Transverse colon (tissue), 4 donors: ENCODE data around the gene SPEG. TPM values are rescaled to one million over a fixed set of nuclear protein-coding genes. Genes with fewer than 3 reads are reported as not detected.

Source experiments
- DNase-seq: peaks from one replicate; pipeline ENCODE4 v3.0.0-alpha.2; 2019
- H3K27ac ChIP-seq, 4 donors: fragments of 200-600 bp; sonication (generic); 2 replicates each; pipeline ENCODE4 v1.5.1; 2016 to 2018; ENCODE audit warnings: inconsistent platforms in 4 of 4
- H3K27me3 ChIP-seq: fragments of 200-600 bp; sonication (generic); 2 replicates; pipeline ENCODE4 v1.5.1; 2017; ENCODE audit warnings: inconsistent platforms
- H3K36me3 ChIP-seq, 4 donors: fragments of 200-600 bp; sonication (generic); 2 replicates each; pipeline ENCODE4 v1.5.1; 2017 to 2019; ENCODE audit warnings: inconsistent platforms in 4 of 4
- H3K4me1 ChIP-seq, 4 donors: fragments of 200-600 bp; sonication (generic); 2 replicates each; pipeline ENCODE4 v1.5.1; 2017 to 2020; ENCODE audit warnings: inconsistent platforms in 4 of 4
- H3K4me3 ChIP-seq, 4 donors: fragments of 200-600 bp; sonication (generic); 1 replicate in 1 of 4; 2 replicates in 3 of 4; pipeline versions ENCODE4 v1.5.1 to v1.6.1; 2017 to 2019; ENCODE audit warnings: inconsistent platforms in 4 of 4
- H3K9me3 ChIP-seq, 2 donors: fragments of 200-600 bp; sonication (generic); 2 replicates each; pipeline ENCODE4 v1.5.1; 2017 to 2019; ENCODE audit warnings: inconsistent platforms in 2 of 2
- EP300 ChIP-seq: sonication (generic); formaldehyde crosslinking; IDR thresholded peaks from one replicate; pipeline ENCODE4 v1.6.1; 2017; ENCODE audit warnings: antibody characterized with exemption, low read depth
- POLR2A ChIP-seq: fragments of 450-650 bp; IDR thresholded peaks from one replicate; pipeline ENCODE4 v1.6.1; 2016; ENCODE audit warnings: antibody characterized with exemption, mild to moderate bottlenecking, moderate library complexity
- POLR2AphosphoS5 ChIP-seq, 3 donors: sonication (generic); formaldehyde crosslinking; IDR thresholded peaks; one replicate each; pipeline ENCODE4 v1.6.1; 2016; ENCODE audit warnings: antibody characterized with exemption in 3 of 3
- WGBS, 2 donors: methylation state at CpG; one replicate each; pipeline ENCODE4 v1.1.5; 2018; ENCODE audit warnings: low coverage in 1 of 2; 5-methylcytosine and 5-hydroxymethylcytosine counted together
- in situ Hi-C, 4 donors: fragments of 200-750 bp; cut with MboI; loops; one replicate each; pipeline versions ENCODE4 v1.15.0 to v1.15.1; 2017; ENCODE audit warnings: low sequenced_read_pairs in 3 of 4, low pct_ligation_motif_present in 1 of 4, low pct_unique_long_range_greater_than_20kb in 1 of 4
- intact Hi-C: fragments of 100-400 bp; cut with DNase I; formaldehyde crosslinking; loops from one replicate; pipeline ENCODE4 v1.15.1; 2023; ENCODE audit warnings: low total_unique reads
- total RNA-seq, 4 donors: library from RNA; depleted of rRNA; stranded (reverse); fragments of >200 nt; gene quantifications; one replicate each; pipeline ENCODE4 v1.1.0, GENCODE V29; 2016
- TF ChIP-seq, protein P1 (sequence below), 5 experiments: fragments of 200-600 bp in 3 of 5; fragments of 450-650 bp in 2 of 5; sonication (generic) in 3 of 5; IDR thresholded peaks; 1 replicate in 2 of 5; 2 replicates in 3 of 5; pipeline ENCODE4 v1.5.1; 2016 to 2017; ENCODE audit warnings: antibody characterized with exemption in 5 of 5, inconsistent platforms in 3 of 5, mild to moderate bottlenecking in 2 of 5, moderate library complexity in 1 of 5

Gene SPEG
- total RNA-seq, 4 donors from 2014 or later, result 26.5 to 95.8 (median 48.5) TPM

DNA sequence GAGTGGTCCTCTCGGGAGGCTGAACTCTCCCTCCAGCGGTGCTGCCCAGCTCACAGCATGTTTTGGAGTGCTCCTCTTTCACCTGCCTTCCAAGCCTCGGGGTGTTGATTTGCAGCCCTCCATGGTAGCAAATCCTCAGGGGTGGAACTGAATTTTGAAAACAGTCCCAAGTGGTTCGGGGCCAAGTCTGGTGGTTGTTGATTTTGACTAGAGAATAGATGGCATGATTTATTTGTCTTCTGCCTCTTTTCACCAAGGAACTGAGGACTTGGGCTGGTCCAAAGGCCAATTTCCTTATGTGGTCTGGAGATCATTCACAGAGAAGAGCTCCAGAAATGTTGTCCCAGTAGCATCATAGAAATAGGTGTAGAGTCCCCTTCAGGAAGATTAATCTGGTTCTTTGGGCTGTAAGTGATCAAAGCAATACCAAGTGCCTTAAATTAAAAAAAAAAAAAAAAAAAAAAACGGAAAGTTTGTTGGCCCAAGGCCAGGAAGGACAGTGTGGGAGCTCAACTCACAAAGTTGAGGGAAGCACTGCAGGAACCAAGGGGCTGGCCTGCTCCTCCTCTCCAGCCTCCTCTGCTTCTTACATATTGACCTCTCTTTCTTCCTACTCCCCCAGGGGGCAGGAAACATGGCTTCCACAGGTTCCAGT lies 18.9 kb upstream of the SPEG start:
- TF ChIP-seq EP300 (no peak), POLR2AphosphoS5 (IDR thresholded peaks at IDR 0.05) (peak in 1 of 3 donors; percentile 26)
- Histone ChIP-seq H3K36me3 (no peaks in the 10 kb centered on the region), H3K9me3 (peaks cover 0 to 3% of the 10 kb centered on the region in 2 donors), H3K4me1 (peaks cover 6 to 15% (median 10%) of the 10 kb centered on the region in 4 donors), H3K27ac (peak overlapping the region; percentile 86 to 96 (median 89)), H3K27me3 (peaks cover 37% of the 10 kb centered on the region), H3K4me3 (no peak overlapping the region)
- no peak for DNase-seq
- intact Hi-C loops (no loop called here), in situ Hi-C loops (no loop called here)
- WGBS, 2 donors, result 14 to 56% methylated on average over 1 to 5 of the region's 5 CpGs

DNA sequence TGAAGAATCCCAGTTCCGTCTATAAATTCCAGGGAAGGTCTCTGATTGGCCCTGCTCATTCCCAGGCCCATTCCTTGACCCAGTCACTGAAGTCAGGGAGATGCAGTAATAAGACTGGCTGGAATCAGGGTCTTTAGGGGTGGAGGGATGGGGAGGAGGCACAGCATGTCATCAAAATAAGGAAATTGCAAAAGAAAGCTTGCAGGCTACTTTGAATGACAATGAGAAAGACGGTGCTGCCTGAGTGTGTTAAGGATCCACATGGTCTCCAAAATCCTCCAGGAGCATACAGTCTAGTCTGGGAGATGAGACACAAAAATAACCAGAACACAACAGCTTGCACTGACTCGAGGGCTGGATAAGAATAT lies 18.4 kb upstream of the SPEG start:
- in situ Hi-C loops, result no loop called here
- H3K27me3 ChIP-seq, result peaks cover 36% of the 10 kb centered on the region
- intact Hi-C loops, result no loop called here
- TF ChIP-seq, protein P1, sequence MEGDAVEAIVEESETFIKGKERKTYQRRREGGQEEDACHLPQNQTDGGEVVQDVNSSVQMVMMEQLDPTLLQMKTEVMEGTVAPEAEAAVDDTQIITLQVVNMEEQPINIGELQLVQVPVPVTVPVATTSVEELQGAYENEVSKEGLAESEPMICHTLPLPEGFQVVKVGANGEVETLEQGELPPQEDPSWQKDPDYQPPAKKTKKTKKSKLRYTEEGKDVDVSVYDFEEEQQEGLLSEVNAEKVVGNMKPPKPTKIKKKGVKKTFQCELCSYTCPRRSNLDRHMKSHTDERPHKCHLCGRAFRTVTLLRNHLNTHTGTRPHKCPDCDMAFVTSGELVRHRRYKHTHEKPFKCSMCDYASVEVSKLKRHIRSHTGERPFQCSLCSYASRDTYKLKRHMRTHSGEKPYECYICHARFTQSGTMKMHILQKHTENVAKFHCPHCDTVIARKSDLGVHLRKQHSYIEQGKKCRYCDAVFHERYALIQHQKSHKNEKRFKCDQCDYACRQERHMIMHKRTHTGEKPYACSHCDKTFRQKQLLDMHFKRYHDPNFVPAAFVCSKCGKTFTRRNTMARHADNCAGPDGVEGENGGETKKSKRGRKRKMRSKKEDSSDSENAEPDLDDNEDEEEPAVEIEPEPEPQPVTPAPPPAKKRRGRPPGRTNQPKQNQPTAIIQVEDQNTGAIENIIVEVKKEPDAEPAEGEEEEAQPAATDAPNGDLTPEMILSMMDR (IDR thresholded peaks at IDR 0.05), result no peak
- TF ChIP-seq POLR2AphosphoS5 (IDR thresholded peaks at IDR 0.05) (no peak), EP300 (no peak), POLR2A (no peak)
- no peak overlapping the region for H3K4me3 ChIP-seq
- no peaks in the 10 kb centered on the region for H3K36me3 ChIP-seq
- H3K27ac ChIP-seq, result peak overlapping the region; percentile 86 to 96 (median 89)
- WGBS, 2 donors, result 50 to 54% methylated on average over 1 to 3 of the region's 3 CpGs
- H3K4me1 ChIP-seq, result peaks cover 6 to 15% (median 10%) of the 10 kb centered on the region in 4 donors
- H3K9me3 ChIP-seq, result peaks cover 0 to 3% of the 10 kb centered on the region in 2 donors
- no peak for DNase-seq

DNA sequence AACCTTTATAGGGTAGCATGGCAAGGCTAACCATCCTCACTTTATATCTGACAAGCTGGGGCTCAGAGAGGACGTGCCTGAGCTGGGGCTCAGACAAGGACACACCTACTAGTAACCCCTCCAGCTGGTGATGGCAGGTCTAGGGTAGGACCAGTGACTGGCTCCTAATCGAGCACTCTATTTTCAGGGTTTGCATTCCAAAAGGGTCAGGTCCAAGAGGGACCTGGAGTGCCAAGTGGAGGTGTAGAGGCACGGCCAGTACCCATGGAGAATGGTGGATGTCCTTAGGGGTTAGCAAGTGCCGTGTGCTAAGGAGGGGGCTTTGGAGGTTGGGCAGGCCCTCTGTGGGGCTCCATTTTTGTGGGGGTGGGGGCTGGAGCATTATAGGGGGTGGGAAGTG lies 17.7 kb upstream of the SPEG start:
- no peak overlapping the region for H3K4me3 ChIP-seq
- peaks cover 6 to 15% (median 10%) of the 10 kb centered on the region in 4 donors for H3K4me1 ChIP-seq
- peak overlapping the region; percentile 86 to 96 (median 89) for H3K27ac ChIP-seq
- intact Hi-C loops, result no loop called here
- WGBS, 2 donors, result 79% methylated on average over 4 of the region's 4 CpGs; no CpG with 5 or more reads in 1 of the 2 donors
- no peak for DNase-seq
- H3K27me3 ChIP-seq, result peaks cover 29% of the 10 kb centered on the region
- no peaks in the 10 kb centered on the region for H3K36me3 ChIP-seq
- H3K9me3 ChIP-seq, result peaks cover 0 to 3% of the 10 kb centered on the region in 2 donors
- in situ Hi-C loops, result no loop called here
- TF ChIP-seq EP300, result no peak
- no peak for TF ChIP-seq POLR2AphosphoS5 (IDR thresholded peaks at IDR 0.05)
- TF ChIP-seq, protein P1 (IDR thresholded peaks at IDR 0.05), result no peak
- no peak for TF ChIP-seq POLR2A

DNA sequence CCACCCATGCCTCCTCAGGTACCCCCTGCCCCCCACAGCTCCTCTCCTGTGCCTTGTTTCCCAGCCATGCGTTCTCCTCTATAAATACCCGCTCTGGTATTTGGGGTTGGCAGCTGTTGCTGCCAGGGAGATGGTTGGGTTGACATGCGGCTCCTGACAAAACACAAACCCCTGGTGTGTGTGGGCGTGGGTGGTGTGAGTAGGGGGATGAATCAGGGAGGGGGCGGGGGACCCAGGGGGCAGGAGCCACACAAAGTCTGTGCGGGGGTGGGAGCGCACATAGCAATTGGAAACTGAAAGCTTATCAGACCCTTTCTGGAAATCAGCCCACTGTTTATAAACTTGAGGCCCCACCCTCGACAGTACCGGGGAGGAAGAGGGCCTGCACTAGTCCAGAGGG lies 17.3 kb upstream of the SPEG start:
- WGBS, 2 donors, result 40% methylated on average over 9 of the region's 9 CpGs; no CpG with 5 or more reads in 1 of the 2 donors
- peak overlapping the region; percentile 86 to 96 (median 89) for H3K27ac ChIP-seq
- TF ChIP-seq POLR2A (no peak), POLR2AphosphoS5 (IDR thresholded peaks at IDR 0.05) (peak in 1 of 3 donors; percentile 25)
- TF ChIP-seq, protein P1 (IDR thresholded peaks at IDR 0.05), result no peak
- in situ Hi-C loops (no loop called here), intact Hi-C loops (no loop called here)
- no peaks in the 10 kb centered on the region for H3K36me3 ChIP-seq
- peaks cover 29% of the 10 kb centered on the region for H3K27me3 ChIP-seq
- peaks cover 6 to 15% (median 10%) of the 10 kb centered on the region in 4 donors for H3K4me1 ChIP-seq
- peaks cover 0 to 3% of the 10 kb centered on the region in 2 donors for H3K9me3 ChIP-seq
- DNase-seq, result no peak
- no peak overlapping the region for H3K4me3 ChIP-seq
